Astrocyte (in vitro differentiated cells and primary cell): Measurements from ENCODE around the gene UGT1A7.

Experiments used
- EZH2 ChIP-seq: IDR thresholded peaks from 2 replicates; pipeline ENCODE4 v1.6.1; 2012; ENCODE audit warnings: mild to moderate bottlenecking, low read length, inconsistent platforms; ENCODE audit not compliant: insufficient read depth
- TF ChIP-seq, protein P1 (sequence below): IDR thresholded peaks from 2 replicates; pipeline ENCODE4 v1.5.1; 2011; ENCODE audit warnings: low read depth, mild to moderate bottlenecking, inconsistent platforms, low read length, moderate library complexity; ENCODE audit not compliant: insufficient read depth

- TF ChIP-seq, protein P1, sequence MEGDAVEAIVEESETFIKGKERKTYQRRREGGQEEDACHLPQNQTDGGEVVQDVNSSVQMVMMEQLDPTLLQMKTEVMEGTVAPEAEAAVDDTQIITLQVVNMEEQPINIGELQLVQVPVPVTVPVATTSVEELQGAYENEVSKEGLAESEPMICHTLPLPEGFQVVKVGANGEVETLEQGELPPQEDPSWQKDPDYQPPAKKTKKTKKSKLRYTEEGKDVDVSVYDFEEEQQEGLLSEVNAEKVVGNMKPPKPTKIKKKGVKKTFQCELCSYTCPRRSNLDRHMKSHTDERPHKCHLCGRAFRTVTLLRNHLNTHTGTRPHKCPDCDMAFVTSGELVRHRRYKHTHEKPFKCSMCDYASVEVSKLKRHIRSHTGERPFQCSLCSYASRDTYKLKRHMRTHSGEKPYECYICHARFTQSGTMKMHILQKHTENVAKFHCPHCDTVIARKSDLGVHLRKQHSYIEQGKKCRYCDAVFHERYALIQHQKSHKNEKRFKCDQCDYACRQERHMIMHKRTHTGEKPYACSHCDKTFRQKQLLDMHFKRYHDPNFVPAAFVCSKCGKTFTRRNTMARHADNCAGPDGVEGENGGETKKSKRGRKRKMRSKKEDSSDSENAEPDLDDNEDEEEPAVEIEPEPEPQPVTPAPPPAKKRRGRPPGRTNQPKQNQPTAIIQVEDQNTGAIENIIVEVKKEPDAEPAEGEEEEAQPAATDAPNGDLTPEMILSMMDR: no peak
- TF ChIP-seq EZH2: no peak
Measured at GRCh38 chr2:233743464-233744259, 62.0 kb downstream of the UGT1A7 start.
